ENCODE data around the gene PTGES3.

- TF ChIP-seq POLR2A (IDR thresholded peaks at IDR 0.05) = no peak
- TF ChIP-seq, protein P1, sequence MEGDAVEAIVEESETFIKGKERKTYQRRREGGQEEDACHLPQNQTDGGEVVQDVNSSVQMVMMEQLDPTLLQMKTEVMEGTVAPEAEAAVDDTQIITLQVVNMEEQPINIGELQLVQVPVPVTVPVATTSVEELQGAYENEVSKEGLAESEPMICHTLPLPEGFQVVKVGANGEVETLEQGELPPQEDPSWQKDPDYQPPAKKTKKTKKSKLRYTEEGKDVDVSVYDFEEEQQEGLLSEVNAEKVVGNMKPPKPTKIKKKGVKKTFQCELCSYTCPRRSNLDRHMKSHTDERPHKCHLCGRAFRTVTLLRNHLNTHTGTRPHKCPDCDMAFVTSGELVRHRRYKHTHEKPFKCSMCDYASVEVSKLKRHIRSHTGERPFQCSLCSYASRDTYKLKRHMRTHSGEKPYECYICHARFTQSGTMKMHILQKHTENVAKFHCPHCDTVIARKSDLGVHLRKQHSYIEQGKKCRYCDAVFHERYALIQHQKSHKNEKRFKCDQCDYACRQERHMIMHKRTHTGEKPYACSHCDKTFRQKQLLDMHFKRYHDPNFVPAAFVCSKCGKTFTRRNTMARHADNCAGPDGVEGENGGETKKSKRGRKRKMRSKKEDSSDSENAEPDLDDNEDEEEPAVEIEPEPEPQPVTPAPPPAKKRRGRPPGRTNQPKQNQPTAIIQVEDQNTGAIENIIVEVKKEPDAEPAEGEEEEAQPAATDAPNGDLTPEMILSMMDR (IDR thresholded peaks at IDR 0.05) = no peak
Measured at GRCh38 chr12:56657416-56658379, 30.4 kb downstream of the PTGES3 start.

All from testis (tissue), 2 donors.